ENCODE results near the gene DVL2.
"Not testable (repeated sequence)": the region's sequence is repeated elsewhere in the genome, so short reads cannot be mapped to it uniquely, and the experiment has no call there.

DVL2 gene

GRCh38 chr17:7196651-7197401 lies 37.5 kb downstream of the DVL2 start:
- DNase-seq (ENCODE audit: low read depth): no peak

GRCh38 chr17:7195971-7196370 lies 38.3 kb downstream of the DVL2 start:
- no peak for DNase-seq (ENCODE audit: low read depth)

DNA sequence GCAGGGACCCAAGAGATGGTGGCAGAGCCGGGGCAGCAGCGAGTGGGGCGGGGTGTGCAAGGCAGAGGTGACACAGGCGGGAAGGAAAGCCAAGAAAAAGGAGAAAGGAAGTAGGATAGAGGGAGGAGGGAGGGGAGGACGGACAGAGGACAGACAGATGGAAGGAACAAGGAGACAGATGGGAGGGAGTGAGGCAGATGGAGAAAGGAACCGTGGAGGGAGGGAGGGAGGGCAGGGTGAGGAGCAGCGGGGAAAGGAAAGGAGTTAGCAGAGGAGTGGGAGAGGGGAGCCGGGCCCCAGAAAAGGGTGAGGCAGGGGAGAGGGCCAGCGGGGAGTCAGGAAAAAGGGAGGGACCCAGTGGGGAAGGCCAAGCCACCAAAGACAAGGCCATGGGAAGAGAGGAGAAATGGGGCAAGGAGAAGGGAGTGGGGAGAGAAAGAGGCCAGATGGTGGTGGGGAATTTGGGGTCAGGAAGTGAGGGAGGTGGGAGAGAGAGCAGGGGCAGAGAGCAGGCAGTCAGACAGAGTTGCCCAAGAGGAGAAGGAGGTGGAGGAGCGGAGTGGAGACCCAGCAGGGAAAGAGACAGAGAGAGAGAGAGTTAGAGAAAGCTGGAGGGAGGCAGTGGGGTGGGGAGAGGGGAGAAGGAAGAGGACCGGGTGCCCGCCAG lies 41.9 kb downstream of the DVL2 start:
- no peak for DNase-seq (ENCODE audit: low read depth)

DNA sequence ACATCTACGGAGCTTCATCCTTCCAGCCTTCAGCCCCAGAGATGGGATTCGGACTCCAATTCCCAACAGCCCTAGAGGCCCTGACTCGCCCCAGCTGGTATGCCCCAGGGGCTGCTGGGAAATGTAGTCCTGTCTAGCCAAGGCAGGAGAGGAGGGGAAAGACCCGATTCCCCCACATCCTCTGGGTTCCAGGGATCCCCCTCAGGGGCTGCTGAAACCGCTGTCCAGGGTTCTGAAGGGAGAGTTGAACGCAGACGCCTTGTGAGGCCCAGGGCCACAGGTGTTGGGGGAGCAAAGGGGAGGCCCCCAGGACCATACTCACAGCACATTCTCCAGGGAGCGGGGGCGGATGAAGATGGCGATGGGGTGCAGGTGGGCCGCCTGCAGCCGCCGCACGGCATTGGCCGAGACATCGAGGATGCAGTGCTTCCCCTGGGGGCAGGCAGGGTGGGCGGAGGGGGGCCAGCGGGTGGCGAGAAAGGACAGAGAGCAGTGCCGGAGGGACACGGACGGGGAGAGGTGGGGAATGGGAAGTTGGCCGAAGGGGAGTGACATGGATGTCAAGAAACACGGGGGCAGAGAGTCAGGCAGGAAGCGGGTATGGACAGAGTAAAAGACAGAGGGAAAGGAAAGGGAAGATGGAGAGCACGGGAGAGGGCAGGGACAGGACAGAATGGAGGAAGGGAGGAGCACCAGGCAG lies 42.6 kb downstream of the DVL2 start:
- DNase-seq (ENCODE audit: low read depth): no peak

DNA sequence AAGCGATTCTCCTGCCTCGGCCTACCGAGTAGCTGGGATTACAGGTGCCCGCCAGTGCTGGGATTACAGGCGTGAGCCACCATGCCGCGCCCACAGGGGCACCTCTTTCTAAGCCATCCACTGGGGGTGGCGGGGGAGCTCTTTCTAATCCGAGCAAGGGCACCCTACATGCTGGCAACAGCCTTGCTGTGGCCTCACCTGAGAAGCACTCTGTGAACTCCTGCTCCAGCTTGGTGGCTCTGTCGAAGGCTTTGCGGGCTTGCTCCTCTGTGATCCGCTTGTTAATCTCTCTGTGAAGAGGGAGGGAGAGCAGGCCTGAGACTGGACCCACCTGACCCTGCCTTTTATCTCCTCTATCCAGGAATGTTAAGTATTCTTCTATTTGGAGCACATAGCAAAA lies 43.2 kb downstream of the DVL2 start:
- DNase-seq (ENCODE audit: low read depth): no peak

GRCh38 chr17:7190276-7190917 lies 43.9 kb downstream of the DVL2 start:
- no peak for DNase-seq (ENCODE audit: low read depth)

DNA sequence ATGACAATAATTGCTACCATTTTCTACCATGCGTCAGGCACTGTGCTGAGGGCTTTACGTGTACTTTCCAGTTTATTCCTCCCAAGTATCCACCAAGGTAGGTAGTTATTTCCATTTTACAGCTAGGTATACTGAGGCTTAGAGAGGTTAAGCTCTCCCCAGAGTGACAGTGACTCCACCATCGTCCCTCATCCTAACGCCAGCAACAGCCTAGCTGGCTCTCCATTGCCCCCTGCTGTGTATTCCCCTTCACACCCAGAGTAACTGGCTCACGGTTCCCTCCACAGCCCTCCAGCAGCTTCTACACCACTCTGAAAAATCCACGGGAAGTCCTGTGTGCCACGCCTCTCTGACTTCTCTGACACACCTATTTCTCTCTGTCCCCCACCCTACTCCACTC lies 48.1 kb downstream of the DVL2 start:
- no peak for DNase-seq (ENCODE audit: low read depth)

DNA sequence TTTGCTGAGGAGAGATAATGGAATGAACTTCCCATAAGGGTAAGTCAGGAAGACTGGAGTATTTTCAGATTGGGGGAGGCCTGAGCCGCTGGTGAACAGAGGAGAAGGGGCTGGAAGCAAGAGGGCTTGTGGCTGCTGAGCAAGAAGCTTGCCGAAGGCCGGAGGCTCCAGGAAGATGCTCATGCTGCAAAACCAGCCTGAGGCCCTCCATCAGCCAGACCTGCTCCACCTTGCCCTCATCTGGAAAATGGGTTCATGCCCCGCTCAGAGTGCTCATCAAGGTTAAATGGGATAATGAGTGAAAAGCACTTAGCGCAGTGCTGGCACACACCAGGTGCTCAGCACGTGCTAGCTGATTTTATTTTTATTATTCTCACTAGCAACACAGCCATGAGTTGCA lies 49.7 kb downstream of the DVL2 start:
- DNase-seq (ENCODE audit: low read depth): no peak

GRCh38 chr17:7184091-7184488 lies 50.2 kb downstream of the DVL2 start:
- no peak for DNase-seq (ENCODE audit: low read depth)

DNA sequence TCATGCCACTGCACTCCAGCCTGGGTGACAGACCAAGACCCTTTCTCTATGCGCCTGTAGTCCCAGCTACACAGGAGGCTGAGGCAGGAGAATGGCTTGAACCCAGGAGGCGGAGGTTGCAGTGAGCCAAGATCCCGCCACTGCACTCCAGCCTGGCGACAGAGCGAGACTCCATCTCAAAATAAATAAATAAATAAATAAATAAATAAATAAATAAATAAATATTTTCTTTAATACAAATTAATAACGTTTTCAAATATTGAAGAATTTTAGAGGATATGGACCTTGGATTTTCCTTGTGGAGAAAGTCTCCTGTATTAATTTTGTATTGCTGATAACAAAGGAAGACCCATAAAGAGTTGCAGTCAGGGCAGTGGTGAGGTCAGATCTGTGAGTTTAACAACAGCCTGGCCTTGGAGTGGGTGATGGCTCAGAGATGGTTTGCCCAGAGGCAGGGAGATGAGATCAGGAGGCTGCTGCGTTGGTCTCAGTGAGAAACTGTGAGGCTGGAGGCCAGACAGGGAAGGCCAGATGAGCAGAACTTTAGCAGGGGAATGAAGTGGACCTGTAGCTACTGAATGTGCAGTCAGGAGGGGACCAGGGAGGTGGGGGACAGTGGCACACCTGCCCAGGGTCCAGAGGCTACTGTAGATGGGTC lies 50.8 kb downstream of the DVL2 start:
- DNase-seq (ENCODE audit: low read depth): no peak

GRCh38 chr17:7182101-7182500 lies 52.2 kb downstream of the DVL2 start:
- DNase-seq (ENCODE audit: low read depth): not testable (repeated sequence)

DNA sequence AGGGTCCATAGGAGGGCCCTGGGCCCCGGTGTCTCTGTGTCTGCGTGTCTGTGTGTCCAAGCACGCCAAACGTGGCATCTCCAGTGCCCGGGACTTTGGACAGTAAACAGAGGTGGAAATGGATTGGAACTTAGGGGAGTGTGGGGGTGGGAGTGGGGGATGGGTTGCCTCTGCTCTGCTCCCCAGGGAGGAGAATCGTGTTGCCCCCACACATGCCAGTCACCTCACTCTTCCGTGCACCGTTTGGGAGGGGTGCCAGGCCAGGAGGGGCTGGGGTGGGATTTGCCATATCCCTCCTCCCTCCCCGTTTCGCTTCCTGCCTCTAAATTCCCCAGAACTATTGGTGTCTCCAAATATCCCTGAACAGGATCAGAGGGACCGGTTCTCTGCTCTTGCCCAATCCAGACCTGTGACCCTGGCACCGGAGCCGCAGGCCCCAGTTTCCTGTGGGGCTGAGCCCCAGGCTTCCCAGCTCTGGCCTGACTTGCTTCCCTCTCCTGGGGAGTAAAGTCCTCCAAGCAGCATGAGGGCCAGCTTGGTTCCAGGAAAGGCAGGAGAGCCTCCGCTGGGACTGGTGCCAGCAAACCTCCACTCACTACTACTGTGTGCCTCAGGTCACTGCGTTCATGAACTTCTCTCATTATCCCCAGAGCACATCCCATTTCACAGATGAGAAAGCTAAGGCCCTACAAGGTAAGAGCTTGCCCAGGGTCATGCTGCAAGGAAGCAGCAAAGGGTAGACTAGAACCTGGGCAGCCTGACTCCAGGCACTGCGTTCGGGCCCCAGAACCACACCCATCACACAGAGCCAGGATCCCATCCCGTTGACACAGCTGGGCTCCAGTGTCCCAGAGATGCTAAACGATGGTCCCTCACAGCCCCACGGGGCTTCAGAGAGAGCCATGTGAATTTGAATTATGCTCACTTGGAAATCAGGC lies 54.7 kb downstream of the DVL2 start, which contains the start of gene ASGR1:
Gene ASGR1 (minus strand): TSS at position 54 of the 938 bp plus-strand sequence. CDS start 807 bp downstream, outside the sequence.
- no peak for DNase-seq (ENCODE audit: low read depth)

- DNase-seq (ENCODE audit: low read depth): no peak
These were observed 55.4 kb downstream of the DVL2 start for GRCh38 chr17:7178973-7179316.

- DNase-seq (ENCODE audit: low read depth): no peak
These were observed 56.3 kb downstream of the DVL2 start for GRCh38 chr17:7177954-7178477.

DNA sequence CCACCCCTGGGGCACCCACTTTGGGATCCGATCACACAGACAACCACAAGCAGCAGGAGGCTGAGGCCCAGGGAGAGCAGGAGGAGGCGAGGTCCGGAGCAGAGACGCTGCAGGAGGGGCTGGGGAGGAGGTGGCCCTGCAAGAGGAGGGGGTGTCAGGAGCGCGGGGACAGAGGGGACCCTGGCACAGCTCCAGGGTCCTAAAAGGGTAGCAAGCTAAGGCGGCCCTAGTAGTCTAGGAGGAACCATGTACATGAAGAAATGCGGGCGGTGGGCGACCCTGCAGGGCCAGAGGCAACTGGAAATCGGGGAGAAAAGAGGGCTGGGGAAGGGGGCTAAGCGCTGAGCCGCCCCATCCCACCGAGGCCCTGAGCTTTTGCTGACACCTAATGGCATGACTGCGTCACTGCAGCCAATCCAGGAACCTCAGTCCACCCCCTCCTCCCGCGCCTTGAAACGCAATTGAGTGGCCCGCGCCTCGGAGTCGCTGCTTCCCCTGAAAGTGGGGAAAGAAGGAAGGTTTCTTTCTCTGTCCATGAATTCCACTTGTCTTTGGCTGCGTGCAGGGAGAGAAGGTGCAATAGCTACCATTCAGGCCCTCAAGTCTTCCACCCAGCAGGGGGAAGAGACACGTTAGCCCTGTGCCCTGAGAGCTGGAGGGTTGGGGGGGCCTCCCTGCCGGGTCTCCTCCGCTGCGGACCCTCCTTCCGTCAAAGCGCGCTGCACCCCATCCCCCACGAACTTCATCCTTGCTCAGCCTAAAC lies 56.9 kb downstream of the DVL2 start:
- DNase-seq (ENCODE audit: low read depth): no peak

DNA sequence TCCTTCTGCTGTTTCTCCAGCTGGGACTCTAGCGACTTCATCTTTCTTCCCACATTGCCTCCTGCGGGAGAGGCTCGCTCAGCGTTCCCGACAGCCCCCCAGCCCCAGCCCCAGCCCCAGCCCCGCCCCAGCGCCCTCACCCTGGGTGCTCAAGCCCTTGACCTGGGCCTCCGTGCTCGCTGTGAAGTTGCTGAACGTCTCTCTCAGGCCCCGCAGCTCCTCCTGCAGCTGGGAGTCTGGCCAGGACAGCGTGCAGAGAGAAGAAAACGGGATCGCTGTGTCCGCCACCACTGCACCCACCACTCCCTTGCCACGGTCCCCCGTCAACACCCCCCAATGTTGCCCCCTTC lies 57.5 kb downstream of the DVL2 start:
- no peak for DNase-seq (ENCODE audit: low read depth)

DNA sequence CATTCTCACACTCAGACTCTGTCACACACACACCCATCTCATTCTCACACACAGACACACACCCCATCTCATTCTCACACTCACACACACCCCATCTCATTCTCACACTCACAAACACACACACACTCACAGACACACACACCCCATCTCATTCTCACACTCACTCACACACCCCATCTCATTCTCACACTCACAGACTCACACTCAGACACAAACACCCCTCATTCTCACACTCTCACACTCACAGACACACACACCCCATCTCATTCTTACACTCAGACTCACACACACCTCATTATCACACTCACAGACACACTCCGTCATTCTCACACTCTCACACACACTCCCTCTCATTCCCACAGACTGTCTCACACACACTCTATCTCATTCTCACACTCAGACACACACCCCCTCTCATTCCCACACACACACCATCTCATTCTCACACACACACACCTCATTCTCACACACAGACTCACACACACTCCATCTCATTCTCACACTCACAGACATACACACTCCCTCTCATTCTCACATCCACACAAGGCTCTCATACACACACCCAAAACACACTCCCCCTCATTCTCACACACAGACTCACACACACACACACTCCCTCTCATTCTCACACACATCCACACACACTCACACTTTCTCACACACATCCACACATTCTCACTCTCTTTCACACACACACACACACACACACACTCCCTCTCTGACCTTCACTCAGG lies 58.0 kb downstream of the DVL2 start:
- DNase-seq (ENCODE audit: low read depth): no peak

Data from GM04503 (cell line).